ENCODE measurements around the gene LDLRAD4.
"Not testable (repeated sequence)": the region's sequence is repeated elsewhere in the genome, so short reads cannot be mapped to it uniquely, and the experiment has no call there.

The LDLRAD4 gene

GRCh38 chr18:13455471-13455870 lies 236.9 kb downstream of the LDLRAD4 start:
- peak; percentile 32 to 34 for DNase-seq

- no peak for DNase-seq
Measured at GRCh38 chr18:13455960-13456481, 237.5 kb downstream of the LDLRAD4 start.

- DNase-seq, result no peak
Measured at GRCh38 chr18:13456736-13457271, 238.2 kb downstream of the LDLRAD4 start.

- peak; percentile 24 to 27 for DNase-seq
Measured at GRCh38 chr18:13457327-13457726, 238.8 kb downstream of the LDLRAD4 start.

GRCh38 chr18:13460946-13461345 lies 242.4 kb downstream of the LDLRAD4 start:
- DNase-seq, result no peak

GRCh38 chr18:13461469-13461868 lies 242.9 kb downstream of the LDLRAD4 start:
- no peak for DNase-seq

GRCh38 chr18:13461936-13462335 lies 243.4 kb downstream of the LDLRAD4 start:
- no peak for DNase-seq

GRCh38 chr18:13462686-13463085 lies 244.1 kb downstream of the LDLRAD4 start:
- DNase-seq, result no peak

GRCh38 chr18:13463526-13464210 lies 245.1 kb downstream of the LDLRAD4 start:
- no peak for DNase-seq

- DNase-seq, result peak; percentile 97 to 99
Measured at GRCh38 chr18:13464432-13465123, 246.0 kb downstream of the LDLRAD4 start.

- no peak for DNase-seq
Measured at GRCh38 chr18:13465124-13465446, 246.5 kb downstream of the LDLRAD4 start.

- peak; percentile 63 to 72 for DNase-seq
Measured at GRCh38 chr18:13465476-13465875, 246.9 kb downstream of the LDLRAD4 start.

- DNase-seq, result no peak
Measured at GRCh38 chr18:13470516-13471197, 252.1 kb downstream of the LDLRAD4 start.

- no peak for DNase-seq
Measured at GRCh38 chr18:13471198-13471845, 252.8 kb downstream of the LDLRAD4 start.

GRCh38 chr18:13471971-13472628 lies 253.5 kb downstream of the LDLRAD4 start:
- no peak for DNase-seq

- DNase-seq, result no peak
Measured at GRCh38 chr18:13473751-13474150, 255.2 kb downstream of the LDLRAD4 start.

GRCh38 chr18:13474336-13474735 lies 255.8 kb downstream of the LDLRAD4 start:
- DNase-seq, result no peak

GRCh38 chr18:13474907-13475545 lies 256.5 kb downstream of the LDLRAD4 start:
- DNase-seq, result no peak

GRCh38 chr18:13476312-13476711 lies 257.8 kb downstream of the LDLRAD4 start:
- DNase-seq, result not testable (repeated sequence)

GRCh38 chr18:13477147-13477683 lies 258.7 kb downstream of the LDLRAD4 start:
- no peak for DNase-seq

- no peak for DNase-seq
Measured at GRCh38 chr18:13480571-13481255, 262.2 kb downstream of the LDLRAD4 start.

All from Kasumi-1 (cell line).